Karpas-422 (cell line): Measurements from ENCODE around the gene MYLK4. TPM values are rescaled to one million over a fixed set of nuclear protein-coding genes. Genes with fewer than 3 reads are reported as not detected.

Source experiments
- DNase-seq: peaks from one replicate; pipeline ENCODE4 v3.0.0-alpha.2; 2015
- H2AFZ ChIP-seq: fragments of 200-600 bp; sonication (generic); 2 replicates; pipeline ENCODE4 v1.6.1; 2014; ENCODE audit warnings: antibody characterized with exemption, low read length, mixed read lengths
- H3K27ac ChIP-seq: fragments of 200-600 bp; sonication (generic); 2 replicates; pipeline ENCODE4 v1.5.1; 2014; ENCODE audit warnings: mild to moderate bottlenecking, low read length, moderate library complexity
- H3K27me3 ChIP-seq: fragments of 200-600 bp; sonication (generic); 2 replicates; pipeline ENCODE4 v1.6.1; 2014; ENCODE audit warnings: low read length, mixed read lengths
- H3K36me3 ChIP-seq: fragments of 200-600 bp; sonication (generic); 2 replicates; pipeline ENCODE4 v1.6.1; 2014; ENCODE audit warnings: low read length, mixed read lengths; ENCODE audit not compliant: insufficient read depth
- H3K4me1 ChIP-seq: fragments of 200-600 bp; sonication (generic); 2 replicates; pipeline ENCODE4 v1.6.1; 2014; ENCODE audit warnings: mild to moderate bottlenecking, low read length, mixed read lengths
- H3K4me2 ChIP-seq: fragments of 200-600 bp; sonication (generic); 2 replicates; pipeline ENCODE4 v1.6.1; 2014; ENCODE audit warnings: low read length, low read depth, mild to moderate bottlenecking; ENCODE audit not compliant: poor library complexity, severe bottlenecking
- H3K4me3 ChIP-seq: fragments of 200-600 bp; sonication (generic); 2 replicates; pipeline ENCODE4 v1.5.1; 2014; ENCODE audit warnings: mild to moderate bottlenecking, antibody characterized with exemption, low read length, mixed read lengths
- H3K79me2 ChIP-seq: fragments of 200-600 bp; sonication (generic); 2 replicates; pipeline ENCODE4 v1.6.1; 2014; ENCODE audit warnings: mild to moderate bottlenecking, low read length, mixed read lengths
- H3K9ac ChIP-seq: fragments of 200-600 bp; sonication (generic); 2 replicates; pipeline ENCODE4 v1.6.0; 2014; ENCODE audit warnings: low read length
- H3K9me2 ChIP-seq: fragments of 200-600 bp; sonication (generic), shearing (Covaris generic); replicated peaks from 2 replicates; pipeline ENCODE4 v1.6.0; 2014; ENCODE audit warnings: mild to moderate bottlenecking, low read length, moderate library complexity; ENCODE audit not compliant: insufficient read depth
- H3K9me3 ChIP-seq: fragments of 300-700, 200-600 bp; sonication (generic); 2 replicates; pipeline ENCODE4 v1.6.1; 2014; ENCODE audit warnings: low read length, mixed read lengths
- H4K20me1 ChIP-seq: fragments of 200-600 bp; sonication (generic); 2 replicates; pipeline ENCODE4 v1.6.1; 2014; ENCODE audit warnings: mild to moderate bottlenecking, antibody characterized with exemption, low read length, low read depth; ENCODE audit not compliant: insufficient read depth
- total RNA-seq: library from RNA; depleted of rRNA; stranded (reverse); fragments of >200 nt; shearing (Covaris generic); gene quantifications from 2 replicates; pipeline ENCODE4 v1.2.3, GENCODE V29; 2014; ENCODE audit warnings: low replicate concordance

The MYLK4 gene
- total RNA-seq, 1 experiment from 2014 or later, result 0.78 TPM

- no peak overlapping the region for H3K4me3 ChIP-seq
- no peak for DNase-seq
- H3K79me2 ChIP-seq, result no peaks in the 10 kb centered on the region
- no peaks in the 10 kb centered on the region; the same call in 1 of the 2 replicates for H3K4me1 ChIP-seq
- no peaks in the 10 kb centered on the region for H3K9me2 ChIP-seq
- H2AFZ ChIP-seq, result 0 out of 2 replicates have a peak overlapping the region, but pooled peaks have one; percentile 58
- no peak overlapping the region for H3K4me2 ChIP-seq
- H3K27ac ChIP-seq, result no peak overlapping the region
- no peaks in the 10 kb centered on the region for H3K36me3 ChIP-seq
- H3K9ac ChIP-seq, result no peak overlapping the region
- H3K9me3 ChIP-seq, result no peaks in the 10 kb centered on the region
- H4K20me1 ChIP-seq, result no peaks in the 10 kb centered on the region
- H3K27me3 ChIP-seq, result no peaks in the 10 kb centered on the region
Observed at GRCh38 chr6:2719093-2719455, 31.6 kb downstream of the MYLK4 start.

- no peak overlapping the region for H3K4me2 ChIP-seq
- no peaks in the 10 kb centered on the region for H3K9me3 ChIP-seq
Observed at GRCh38 chr6:2718334-2719092, 32.2 kb downstream of the MYLK4 start.

GRCh38 chr6:2716936-2717700 is 33.6 kb downstream of the MYLK4 start:
- Histone ChIP-seq H3K79me2 (no peaks in the 10 kb centered on the region), H3K4me1 (no peaks in the 10 kb centered on the region; the same call in 1 of the 2 replicates), H3K4me2 (no peak overlapping the region), H2AFZ (no peak overlapping the region), H3K9me2 (no peaks in the 10 kb centered on the region), H3K27ac (no peak overlapping the region), H4K20me1 (no peaks in the 10 kb centered on the region), H3K4me3 (no peak overlapping the region), H3K27me3 (no peaks in the 10 kb centered on the region), H3K9ac (no peak overlapping the region), H3K9me3 (no peaks in the 10 kb centered on the region), H3K36me3 (no peaks in the 10 kb centered on the region)
- DNase-seq, result no peak

More at GRCh38 chr6:2718334-2719092, 32.2 kb downstream of the MYLK4 start:
- H3K4me3 ChIP-seq, result no peak overlapping the region
- H3K79me2 ChIP-seq, result no peaks in the 10 kb centered on the region
- no peaks in the 10 kb centered on the region for H3K27me3 ChIP-seq
- H2AFZ ChIP-seq, result 0 out of 2 replicates have a peak overlapping the region, but pooled peaks have one; percentile 58
- H3K9me2 ChIP-seq, result no peaks in the 10 kb centered on the region
- DNase-seq, result no peak
- no peak overlapping the region for H3K9ac ChIP-seq
- no peaks in the 10 kb centered on the region; the same call in 1 of the 2 replicates for H3K4me1 ChIP-seq
- no peaks in the 10 kb centered on the region for H3K36me3 ChIP-seq
- no peak overlapping the region for H3K27ac ChIP-seq
- no peaks in the 10 kb centered on the region for H4K20me1 ChIP-seq

GRCh38 chr6:2715737-2716136 is 35.0 kb downstream of the MYLK4 start:
- Histone ChIP-seq H3K4me3 (no peak overlapping the region), H3K79me2 (no peaks in the 10 kb centered on the region), H3K27ac (no peak overlapping the region), H3K4me2 (no peak overlapping the region), H3K36me3 (no peaks in the 10 kb centered on the region), H3K27me3 (no peaks in the 10 kb centered on the region), H3K9me2 (no peaks in the 10 kb centered on the region), H4K20me1 (no peaks in the 10 kb centered on the region), H3K9me3 (no peaks in the 10 kb centered on the region), H3K9ac (no peak overlapping the region), H2AFZ (no peak overlapping the region), H3K4me1 (no peaks in the 10 kb centered on the region; the same call in 1 of the 2 replicates)
- DNase-seq, result no peak

GRCh38 chr6:2714111-2714895 is 36.4 kb downstream of the MYLK4 start:
- no peak overlapping the region for H3K27ac ChIP-seq
- H3K9me3 ChIP-seq, result no peaks in the 10 kb centered on the region
- H3K27me3 ChIP-seq, result no peaks in the 10 kb centered on the region
- H4K20me1 ChIP-seq, result no peaks in the 10 kb centered on the region
- no peak overlapping the region for H3K9ac ChIP-seq
- H3K4me1 ChIP-seq, result no peaks in the 10 kb centered on the region; the same call in 1 of the 2 replicates
- no peaks in the 10 kb centered on the region for H3K79me2 ChIP-seq
- no peak overlapping the region for H2AFZ ChIP-seq
- no peak for DNase-seq
- H3K36me3 ChIP-seq, result no peaks in the 10 kb centered on the region
- H3K4me3 ChIP-seq, result no peak overlapping the region
- H3K9me2 ChIP-seq, result no peaks in the 10 kb centered on the region
- H3K4me2 ChIP-seq, result no peak overlapping the region

- no peak overlapping the region for H3K9ac ChIP-seq
- H3K9me2 ChIP-seq, result no peaks in the 10 kb centered on the region
- no peaks in the 10 kb centered on the region for H4K20me1 ChIP-seq
- no peaks in the 10 kb centered on the region for H3K27me3 ChIP-seq
- DNase-seq, result no peak
- no peaks in the 10 kb centered on the region for H3K36me3 ChIP-seq
- no peaks in the 10 kb centered on the region for H3K9me3 ChIP-seq
- no peak overlapping the region for H3K4me2 ChIP-seq
- H2AFZ ChIP-seq, result no peak overlapping the region
- H3K4me3 ChIP-seq, result no peak overlapping the region
- no peaks in the 10 kb centered on the region for H3K79me2 ChIP-seq
- H3K4me1 ChIP-seq, result no peaks in the 10 kb centered on the region
- H3K27ac ChIP-seq, result no peak overlapping the region
Observed at GRCh38 chr6:2713473-2714110, 37.1 kb downstream of the MYLK4 start.

GRCh38 chr6:2712102-2712501 is 38.6 kb downstream of the MYLK4 start:
- H3K27ac ChIP-seq, result no peak overlapping the region
- no peaks in the 10 kb centered on the region for H3K27me3 ChIP-seq
- no peak overlapping the region for H3K9ac ChIP-seq
- no peaks in the 10 kb centered on the region for H3K4me1 ChIP-seq
- no peaks in the 10 kb centered on the region for H4K20me1 ChIP-seq
- no peaks in the 10 kb centered on the region for H3K9me2 ChIP-seq
- no peak overlapping the region for H2AFZ ChIP-seq
- no peaks in the 10 kb centered on the region for H3K36me3 ChIP-seq
- H3K4me3 ChIP-seq, result no peak overlapping the region
- no peaks in the 10 kb centered on the region for H3K79me2 ChIP-seq
- DNase-seq, result no peak
- H3K4me2 ChIP-seq, result no peak overlapping the region
- no peaks in the 10 kb centered on the region for H3K9me3 ChIP-seq
